HG02798 (cell line): Measurements from ENCODE around the gene LRP1B.

ENCODE experiments used
- ATAC-seq: cut with Tn5 transposase; IDR thresholded peaks from one replicate; pipeline ENCODE4 v1.9.1; 2021; ENCODE audit warnings: mild to moderate bottlenecking; ENCODE audit not compliant: unreplicated experiment, poor library complexity

The LRP1B gene

GRCh38 chr2:141611981-141612380, 518.8 kb downstream of the LRP1B start:
- no peak for ATAC-seq

DNA sequence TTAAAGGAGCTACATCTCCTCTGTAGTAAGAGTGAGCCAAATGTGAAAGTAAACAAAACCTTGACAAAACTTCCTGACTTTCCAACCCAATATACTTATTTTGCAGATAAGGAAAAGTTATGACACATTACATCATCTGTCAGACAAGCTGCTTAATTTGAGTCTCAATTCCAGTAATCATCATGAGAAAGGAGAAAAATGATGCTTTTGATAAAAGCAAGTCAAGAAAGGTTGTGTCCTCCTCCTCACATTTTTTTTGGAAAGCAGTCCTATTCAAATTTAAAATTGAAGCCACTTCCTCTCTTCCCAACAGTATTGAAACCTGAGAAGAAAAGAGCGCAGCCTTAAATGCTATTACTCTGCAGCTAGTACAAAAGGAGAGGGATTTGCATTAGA, 519.6 kb downstream of the LRP1B start:
- ATAC-seq, result no peak

GRCh38 chr2:141610564-141611175, 520.1 kb downstream of the LRP1B start:
- ATAC-seq, result no peak

GRCh38 chr2:141605163-141605562, 525.7 kb downstream of the LRP1B start:
- no peak for ATAC-seq

DNA sequence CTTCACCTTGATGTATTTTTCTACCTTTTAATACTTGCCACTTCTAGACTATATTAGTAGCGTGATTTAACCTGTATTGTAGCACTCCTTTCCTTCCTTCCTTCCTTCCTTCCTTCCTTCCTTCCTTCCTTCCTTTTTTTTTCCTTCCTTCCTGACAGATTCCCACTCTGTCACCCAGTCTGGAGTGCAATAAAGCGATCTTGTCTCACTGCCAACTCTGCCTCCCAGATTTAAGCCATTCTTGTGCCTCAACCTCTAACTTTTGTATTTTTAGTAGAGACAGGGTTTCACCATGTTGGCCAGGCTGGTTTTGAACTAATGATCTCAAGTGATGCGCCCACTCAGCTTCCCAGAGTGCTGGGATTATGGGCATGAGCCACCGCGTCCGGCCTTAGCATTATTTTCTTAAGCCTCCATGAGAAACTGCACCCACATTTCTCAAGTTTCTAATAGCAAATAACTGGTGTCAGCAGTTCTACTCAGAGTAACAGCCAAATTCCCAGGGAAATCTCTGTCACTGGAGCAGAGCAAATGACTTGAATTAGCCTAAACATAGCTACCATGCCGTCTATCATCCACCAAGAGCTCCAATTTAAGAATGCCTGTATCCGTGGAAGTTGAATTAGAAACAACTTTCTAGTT, 529.2 kb downstream of the LRP1B start:
- no peak for ATAC-seq

- ATAC-seq, result no peak
These were observed 531.1 kb downstream of the LRP1B start for GRCh38 chr2:141599721-141600120.

- ATAC-seq, result no peak
These were observed 531.8 kb downstream of the LRP1B start for GRCh38 chr2:141598982-141599381.

DNA sequence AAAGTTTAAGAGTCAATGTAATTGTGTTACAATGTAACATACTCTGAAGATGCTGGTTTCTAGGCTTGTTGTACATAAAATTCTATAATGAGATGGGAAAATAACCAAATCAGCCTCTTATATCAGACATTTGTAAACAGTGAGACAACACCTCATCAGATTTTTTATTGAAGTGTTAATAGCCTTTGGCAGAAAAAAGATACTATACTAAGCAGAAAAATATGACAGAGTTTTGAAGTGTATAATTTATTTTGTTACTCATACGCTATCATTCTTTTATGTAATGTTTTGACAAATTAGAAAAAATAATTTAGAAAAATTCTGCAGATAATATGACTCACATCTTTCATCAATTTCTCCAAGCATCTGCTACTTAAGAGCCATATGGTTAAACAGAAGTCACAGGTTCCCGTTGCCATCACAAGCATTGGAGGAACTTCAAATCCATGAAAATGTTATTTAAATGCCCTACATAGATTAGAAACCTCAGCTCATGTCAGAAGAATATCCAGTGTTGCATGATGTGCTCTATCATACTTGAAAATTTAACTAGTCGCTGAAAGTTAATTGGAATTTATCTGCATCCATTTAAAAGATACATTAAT, 535.4 kb downstream of the LRP1B start:
- no peak for ATAC-seq

DNA sequence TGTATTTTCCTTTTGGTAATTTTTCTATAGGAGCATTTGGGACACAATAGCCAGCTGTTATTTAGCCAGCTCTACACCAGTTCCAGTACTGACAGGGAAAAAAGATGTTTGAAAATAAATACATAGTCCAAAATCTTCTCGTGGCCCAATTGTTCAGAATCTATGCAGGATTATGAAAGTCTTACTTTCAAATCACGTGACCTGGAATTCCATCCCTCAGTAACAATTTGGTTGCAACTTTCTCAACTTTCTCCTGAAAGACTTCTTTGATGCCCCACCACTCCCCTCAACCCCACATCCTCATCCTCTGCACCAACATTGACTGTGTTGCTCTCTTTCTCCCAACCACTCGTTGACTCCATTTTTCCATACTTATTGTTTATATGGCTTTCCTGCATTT, 539.0 kb downstream of the LRP1B start:
- ATAC-seq, result no peak

DNA sequence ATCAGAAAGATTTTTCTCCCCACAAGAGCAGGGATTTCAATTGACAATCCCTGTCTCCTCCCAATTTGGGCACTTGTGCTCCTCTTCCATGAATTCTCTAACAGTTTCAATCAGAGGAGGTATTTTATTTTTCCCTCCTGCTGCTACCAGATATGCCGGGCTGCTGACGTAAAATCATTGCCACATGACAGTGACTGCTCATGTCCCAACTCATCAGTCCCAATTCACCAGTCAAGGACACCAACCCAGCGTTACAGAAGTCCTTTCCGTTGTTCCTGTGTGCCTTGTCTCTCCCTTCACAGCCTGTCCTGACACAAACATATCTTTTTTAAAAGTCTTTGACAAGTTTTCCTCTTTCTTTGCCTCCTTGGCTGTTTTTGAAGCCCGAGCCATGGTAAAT, 540.2 kb downstream of the LRP1B start:
- ATAC-seq, result no peak

GRCh38 chr2:141589314-141589713, 541.5 kb downstream of the LRP1B start:
- no peak for ATAC-seq

GRCh38 chr2:141586985-141587384, 543.8 kb downstream of the LRP1B start:
- ATAC-seq, result no peak

GRCh38 chr2:141582213-141582612, 548.6 kb downstream of the LRP1B start:
- ATAC-seq, result no peak

DNA sequence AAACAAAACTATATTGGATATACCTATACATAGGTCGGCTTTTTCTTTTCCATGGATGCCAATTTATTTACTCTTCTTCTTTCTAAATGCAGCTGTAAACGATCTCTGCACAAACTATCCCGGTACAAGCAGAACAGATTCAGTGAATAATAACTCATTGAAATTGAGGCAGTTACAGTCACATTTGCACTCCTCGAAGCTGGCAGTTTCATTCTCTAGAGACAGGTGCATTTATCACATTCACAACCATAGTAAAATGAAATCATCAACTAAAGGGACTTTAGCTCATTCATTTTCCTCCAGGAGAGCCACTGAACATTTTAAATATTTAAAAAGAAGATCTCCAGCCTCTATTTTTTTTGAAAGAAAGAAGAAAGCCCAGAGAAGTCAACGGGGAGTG, 551.7 kb downstream of the LRP1B start:
- ATAC-seq, result no peak

- no peak for ATAC-seq
These were observed 560.2 kb downstream of the LRP1B start for GRCh38 chr2:141570474-141571131.

DNA sequence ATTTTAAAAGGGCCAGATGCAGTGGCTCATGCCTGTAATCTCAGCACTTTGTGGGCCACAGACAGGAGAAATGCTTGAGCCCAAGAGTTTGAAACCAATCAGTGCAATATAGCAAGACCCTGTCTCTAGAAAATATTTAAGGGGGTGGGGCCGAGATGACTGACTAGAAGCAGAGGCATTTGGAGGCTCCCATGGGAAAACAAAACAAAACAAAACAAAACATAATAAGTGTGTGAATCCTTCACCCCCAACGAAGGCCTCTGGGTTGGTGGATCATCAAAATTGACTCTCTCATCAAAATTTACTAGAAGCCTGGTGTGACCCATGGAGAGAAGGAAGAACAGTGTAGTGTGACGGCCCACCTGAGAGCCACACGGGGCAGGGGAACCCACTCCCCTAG, 560.9 kb downstream of the LRP1B start:
- ATAC-seq, result no peak

DNA sequence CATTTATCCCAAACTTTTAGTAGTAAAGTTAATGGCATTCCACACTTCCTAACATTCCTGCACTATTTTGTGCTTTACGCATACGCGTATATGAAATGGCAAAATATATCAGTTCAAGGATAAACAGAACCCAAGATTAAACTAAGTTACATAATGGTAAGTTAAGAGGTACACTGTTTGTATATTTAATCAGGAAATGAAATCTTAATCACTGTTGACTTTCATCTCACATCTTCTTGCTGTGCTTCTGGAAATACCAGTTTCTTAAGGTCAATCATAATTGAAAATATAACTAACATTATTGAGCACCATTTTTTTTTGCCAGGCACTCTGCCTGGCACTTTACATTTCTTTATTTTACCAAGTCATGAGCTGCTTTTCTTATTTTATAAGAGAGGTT, 565.2 kb downstream of the LRP1B start:
- no peak for ATAC-seq

GRCh38 chr2:141560723-141561122, 570.1 kb downstream of the LRP1B start:
- no peak for ATAC-seq

- peak; percentile 41 for ATAC-seq
These were observed 573.3 kb downstream of the LRP1B start for GRCh38 chr2:141557329-141558095.

GRCh38 chr2:141555876-141556470, 574.8 kb downstream of the LRP1B start:
- ATAC-seq, result no peak
